Measurements from ENCODE around the gene GJB1.

DNA sequence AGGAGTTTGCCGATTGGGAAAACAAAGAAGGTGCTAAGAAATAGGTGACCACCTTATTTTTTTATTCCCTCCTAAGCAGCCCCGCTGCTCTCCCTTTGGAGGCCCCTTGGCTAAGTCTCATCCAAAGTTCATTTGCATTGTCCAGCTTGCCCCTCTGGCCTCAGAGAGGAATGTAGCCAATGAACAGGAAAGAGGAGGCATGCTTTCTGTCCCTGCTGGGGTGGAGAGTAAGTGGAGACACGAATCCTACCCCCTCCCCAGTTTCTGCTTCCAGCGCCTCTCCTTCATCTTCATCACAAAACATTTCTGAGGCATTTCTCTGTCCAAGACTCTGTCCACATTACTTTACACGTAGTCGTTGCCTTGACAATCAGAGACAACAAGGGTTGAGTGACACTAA lies 39.7 kb upstream of the GJB1 start:
- no peak for TF ChIP-seq POLR2A (IDR thresholded peaks at IDR 0.05)
- TF ChIP-seq EP300 (IDR thresholded peaks at IDR 0.05) = no peak
- TF ChIP-seq, protein P1, sequence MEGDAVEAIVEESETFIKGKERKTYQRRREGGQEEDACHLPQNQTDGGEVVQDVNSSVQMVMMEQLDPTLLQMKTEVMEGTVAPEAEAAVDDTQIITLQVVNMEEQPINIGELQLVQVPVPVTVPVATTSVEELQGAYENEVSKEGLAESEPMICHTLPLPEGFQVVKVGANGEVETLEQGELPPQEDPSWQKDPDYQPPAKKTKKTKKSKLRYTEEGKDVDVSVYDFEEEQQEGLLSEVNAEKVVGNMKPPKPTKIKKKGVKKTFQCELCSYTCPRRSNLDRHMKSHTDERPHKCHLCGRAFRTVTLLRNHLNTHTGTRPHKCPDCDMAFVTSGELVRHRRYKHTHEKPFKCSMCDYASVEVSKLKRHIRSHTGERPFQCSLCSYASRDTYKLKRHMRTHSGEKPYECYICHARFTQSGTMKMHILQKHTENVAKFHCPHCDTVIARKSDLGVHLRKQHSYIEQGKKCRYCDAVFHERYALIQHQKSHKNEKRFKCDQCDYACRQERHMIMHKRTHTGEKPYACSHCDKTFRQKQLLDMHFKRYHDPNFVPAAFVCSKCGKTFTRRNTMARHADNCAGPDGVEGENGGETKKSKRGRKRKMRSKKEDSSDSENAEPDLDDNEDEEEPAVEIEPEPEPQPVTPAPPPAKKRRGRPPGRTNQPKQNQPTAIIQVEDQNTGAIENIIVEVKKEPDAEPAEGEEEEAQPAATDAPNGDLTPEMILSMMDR (IDR thresholded peaks at IDR 0.05) = no peak
- TF ChIP-seq POLR2AphosphoS5 (IDR thresholded peaks at IDR 0.05) = no peak

Data from upper lobe of left lung (tissue), 4 donors.